NT2/D1 (cell line): ENCODE measurements around the gene ELF3.
A peak's percentile ranks its signal among the peaks of the same experiment; 100 is the strongest.

Experiments
- DNase-seq: peaks from one replicate; pipeline ENCODE4 v3.0.0-alpha.2; 2011; ENCODE audit warnings: low read depth, low spot score
- H3K27me3 ChIP-seq: 2 replicates; pipeline ENCODE4 v1.6.0; 2011; ENCODE audit warnings: mild to moderate bottlenecking; ENCODE audit not compliant: insufficient read length, insufficient read depth
- H3K36me3 ChIP-seq: 2 replicates; pipeline ENCODE4 v1.6.1; 2011; ENCODE audit warnings: mild to moderate bottlenecking, low read length, mixed read lengths; ENCODE audit not compliant: insufficient read depth, insufficient read length
- H3K4me1 ChIP-seq: 2 replicates; pipeline ENCODE4 v1.5.1; 2011; ENCODE audit not compliant: insufficient read depth, insufficient read length
- H3K4me3 ChIP-seq: 2 replicates; pipeline ENCODE4 v1.5.1; 2011; ENCODE audit warnings: low read depth; ENCODE audit not compliant: insufficient read length
- H3K9ac ChIP-seq: 2 replicates; pipeline ENCODE4 v1.6.0; 2011; ENCODE audit warnings: low read depth; ENCODE audit not compliant: insufficient read length
- H3K9me3 ChIP-seq: 2 replicates; pipeline ENCODE4 v1.5.1; 2011; ENCODE audit warnings: mild to moderate bottlenecking, low read length; ENCODE audit not compliant: insufficient read depth
- SUZ12 ChIP-seq: IDR thresholded peaks from 2 replicates; pipeline ENCODE4 v1.6.1; 2011; ENCODE audit not compliant: insufficient read length, insufficient read depth; ENCODE audit errors: extremely low read depth
- YY1 ChIP-seq: IDR thresholded peaks from 2 replicates; pipeline ENCODE4 v1.6.1; 2011; ENCODE audit not compliant: insufficient read length, insufficient read depth
- ZNF274 ChIP-seq: IDR thresholded peaks from 2 replicates; pipeline ENCODE4 v1.6.1; 2011; ENCODE audit warnings: mild to moderate bottlenecking, low read depth, low read length

ELF3 gene

DNA sequence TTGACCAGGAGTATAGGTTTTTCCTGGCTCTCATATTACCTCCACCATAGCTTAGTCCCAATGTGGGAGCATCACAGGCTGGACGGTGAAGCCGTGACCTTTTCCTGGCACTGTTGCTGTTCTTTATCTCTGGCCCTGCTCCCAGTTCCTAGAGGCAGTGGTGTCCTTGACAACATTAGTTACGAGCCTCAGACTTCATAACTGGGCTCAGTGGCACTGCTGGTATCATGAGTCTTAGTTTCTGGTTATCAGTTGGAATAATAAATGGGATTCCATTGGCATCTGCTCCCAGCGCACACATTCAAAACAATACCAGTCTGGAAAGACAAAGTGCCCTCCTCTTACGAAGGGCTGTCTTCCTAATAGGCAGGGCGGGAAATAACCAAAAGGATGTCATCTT, 20.0 kb upstream of the ELF3 start:
- H3K36me3 ChIP-seq = peaks cover 76% of the 10 kb centered on the region
- TF ChIP-seq ZNF274 = no peak
- TF ChIP-seq YY1 = no peak
- no peak for TF ChIP-seq SUZ12
- no peak overlapping the region for H3K4me3 ChIP-seq
- H3K4me1 ChIP-seq = no peaks in the 10 kb centered on the region
- no peaks in the 10 kb centered on the region for H3K27me3 ChIP-seq
- H3K9ac ChIP-seq = no peak overlapping the region
- DNase-seq = no peak
- no peaks in the 10 kb centered on the region for H3K9me3 ChIP-seq

DNA sequence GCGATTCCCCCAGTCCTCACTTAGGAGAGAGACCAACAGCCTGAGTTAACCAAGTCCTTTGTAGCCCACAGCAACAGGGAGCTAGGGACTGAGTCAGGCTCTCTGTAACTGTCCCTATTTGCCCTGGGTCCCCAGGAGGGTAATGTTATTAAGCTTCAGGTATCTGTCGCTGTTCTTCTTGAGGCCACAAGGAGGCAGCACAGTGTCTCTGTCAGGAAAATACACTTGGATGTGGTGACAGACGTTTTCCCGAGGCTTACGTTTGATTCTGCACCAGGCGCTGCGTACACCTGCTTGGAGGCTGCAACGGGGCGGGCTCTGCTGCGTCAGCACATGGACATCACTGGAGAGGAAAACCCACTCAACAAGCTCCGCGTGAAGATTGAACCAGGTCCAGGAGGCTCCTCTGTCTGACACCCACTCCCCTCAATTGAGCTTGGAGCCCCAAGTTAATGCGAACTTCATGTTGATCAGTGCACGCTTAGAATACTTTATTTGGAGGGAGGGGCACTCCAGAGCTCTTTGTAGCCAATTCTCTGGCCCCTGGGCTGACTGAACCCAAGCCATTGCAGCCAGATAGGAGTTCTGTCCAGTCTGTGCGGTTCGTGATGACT, 10.7 kb upstream of the ELF3 start:
- TF ChIP-seq YY1 = no peak
- TF ChIP-seq SUZ12 = no peak
- no peak for TF ChIP-seq ZNF274
- DNase-seq = peak; percentile 79

GRCh38 chr1:202002507-202002906, 7.9 kb upstream of the ELF3 start:
- Histone ChIP-seq H3K27me3 (no peaks in the 10 kb centered on the region), H3K4me1 (peaks cover 10% of the 10 kb centered on the region), H3K4me3 (no peak overlapping the region), H3K9ac (no peak overlapping the region), H3K9me3 (no peaks in the 10 kb centered on the region), H3K36me3 (peaks cover 77% of the 10 kb centered on the region)
- no peak for DNase-seq
- no peak for TF ChIP-seq SUZ12
- TF ChIP-seq YY1 = no peak
- no peak for TF ChIP-seq ZNF274

More for the DNA sequence above, 10.7 kb upstream of the ELF3 start:
- Histone ChIP-seq H3K27me3 (no peaks in the 10 kb centered on the region), H3K36me3 (peaks cover 87% of the 10 kb centered on the region), H3K4me1 (peaks cover 3% of the 10 kb centered on the region), H3K9ac (no peak overlapping the region), H3K9me3 (no peaks in the 10 kb centered on the region), H3K4me3 (no peak overlapping the region)

GRCh38 chr1:202004711-202005110, 5.7 kb upstream of the ELF3 start:
- DNase-seq = no peak
- Histone ChIP-seq H3K4me3 (no peak overlapping the region), H3K9me3 (no peaks in the 10 kb centered on the region), H3K9ac (no peak overlapping the region), H3K4me1 (peaks cover 22% of the 10 kb centered on the region), H3K36me3 (peaks cover 63% of the 10 kb centered on the region), H3K27me3 (no peaks in the 10 kb centered on the region)
- TF ChIP-seq ZNF274 (no peak), SUZ12 (no peak), YY1 (no peak)

- no peaks in the 10 kb centered on the region for H3K27me3 ChIP-seq
- no peaks in the 10 kb centered on the region for H3K9me3 ChIP-seq
- DNase-seq = no peak
- peaks cover 51% of the 10 kb centered on the region for H3K36me3 ChIP-seq
- no peak overlapping the region for H3K4me3 ChIP-seq
- peaks cover 27% of the 10 kb centered on the region for H3K4me1 ChIP-seq
- TF ChIP-seq SUZ12 (no peak), ZNF274 (no peak), YY1 (no peak)
- H3K9ac ChIP-seq = no peak overlapping the region
These were observed 4.4 kb upstream of the ELF3 start for GRCh38 chr1:202005958-202006357.

DNA sequence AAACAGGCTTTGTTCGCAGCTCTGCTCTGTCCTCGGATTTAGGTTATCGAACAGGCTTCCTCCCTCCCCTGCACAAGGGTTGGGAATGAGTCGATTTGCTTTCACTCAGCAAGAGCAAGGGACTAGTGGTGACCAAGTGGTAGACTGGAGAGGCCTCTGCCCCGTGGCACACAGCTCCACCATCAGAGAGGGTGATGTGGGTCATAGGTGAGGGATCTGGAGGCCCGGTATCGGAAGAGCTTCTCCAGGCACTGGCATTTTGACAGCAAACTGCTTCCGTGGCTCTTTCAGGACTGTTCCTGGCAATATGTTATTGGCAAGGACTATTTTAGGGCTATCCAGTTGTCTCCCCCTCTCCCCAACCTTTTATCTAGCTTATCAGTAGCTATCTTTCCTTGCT, 3.1 kb upstream of the ELF3 start:
- H3K9me3 ChIP-seq = no peaks in the 10 kb centered on the region
- H3K4me3 ChIP-seq = no peak overlapping the region
- H3K9ac ChIP-seq = peak overlapping the region; percentile 53
- TF ChIP-seq SUZ12 (no peak), ZNF274 (no peak), YY1 (no peak)
- H3K4me1 ChIP-seq = peaks cover 34% of the 10 kb centered on the region
- H3K36me3 ChIP-seq = peaks cover 48% of the 10 kb centered on the region
- no peak for DNase-seq
- no peaks in the 10 kb centered on the region for H3K27me3 ChIP-seq

- DNase-seq = no peak
- H3K4me1 ChIP-seq = peaks cover 38% of the 10 kb centered on the region
- no peaks in the 10 kb centered on the region for H3K27me3 ChIP-seq
- no peaks in the 10 kb centered on the region for H3K9me3 ChIP-seq
- H3K36me3 ChIP-seq = peaks cover 48% of the 10 kb centered on the region
- no peak for TF ChIP-seq SUZ12
- no peak for TF ChIP-seq YY1
- no peak for TF ChIP-seq ZNF274
- H3K4me3 ChIP-seq = peak overlapping the region; percentile 0
- peak overlapping the region; percentile 53 for H3K9ac ChIP-seq
These were observed 2.4 kb upstream of the ELF3 start for GRCh38 chr1:202007805-202008489.
